Occipital lobe (tissue), 2 donors: ENCODE results near the gene HFE. TPM values are rescaled to one million over a fixed set of nuclear protein-coding genes. Genes with fewer than 3 reads are reported as not detected.
"Not testable (repeated sequence)": the region's sequence is repeated elsewhere in the genome, so short reads cannot be mapped to it uniquely, and the experiment has no call there.

ENCODE experiments used
- DNase-seq: peaks from one replicate; lab custom pipeline; 2025; lab: John Stamatoyannopoulos, UW
- total RNA-seq: library from RNA; depleted of rRNA; stranded (reverse); fragments of >200 nt; gene quantifications from one replicate; pipeline ENCODE4 v1.2.3, GENCODE V29; 2014

The HFE gene
- total RNA-seq, 1 donor from 2014 or later = 1.1 TPM

DNA sequence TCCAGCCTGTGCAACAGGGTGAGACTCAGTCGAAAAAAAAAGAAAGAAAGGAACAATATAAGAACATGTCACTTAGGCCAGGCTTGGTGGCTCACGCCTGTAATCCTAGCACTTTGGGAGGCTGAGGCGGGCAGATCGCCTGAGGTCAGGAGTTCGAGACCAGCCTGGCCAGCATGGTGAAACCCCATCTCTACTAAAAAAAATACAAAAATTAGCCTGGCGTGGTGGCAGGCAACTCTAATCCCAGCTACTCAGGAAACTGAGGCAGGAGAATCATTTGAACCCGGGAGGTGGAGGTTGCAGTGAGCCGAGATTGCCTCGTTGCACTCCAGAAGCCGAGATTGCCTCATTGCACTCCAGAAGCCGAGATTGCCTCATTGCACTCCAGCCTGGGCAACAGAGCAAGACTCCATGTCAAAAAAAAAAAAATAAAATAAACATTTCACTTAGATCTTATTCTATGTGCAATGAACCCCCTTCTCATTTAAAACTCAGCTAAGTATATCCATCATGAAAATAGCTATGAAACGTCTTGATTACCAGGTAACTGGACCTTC is 28.7 kb upstream of the HFE start:
- DNase-seq = not testable (repeated sequence)

DNA sequence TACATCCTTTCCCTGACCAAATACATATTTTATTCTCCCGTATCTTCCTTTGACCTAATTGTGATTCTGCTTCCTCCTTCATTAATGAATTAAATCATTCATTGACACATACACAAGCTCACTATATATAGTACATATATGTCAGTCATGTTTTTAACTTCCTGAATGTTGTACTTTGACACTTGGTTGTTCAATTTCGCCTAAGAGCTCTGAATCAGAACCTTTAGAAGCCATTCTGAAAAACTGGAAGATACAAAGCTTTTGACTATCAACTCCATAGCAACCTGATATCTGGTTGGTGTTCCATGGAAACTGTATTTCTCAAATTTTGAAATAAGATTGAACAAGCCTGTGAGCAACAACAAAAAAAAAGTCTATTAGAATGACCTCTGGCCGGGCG is 27.3 kb upstream of the HFE start:
- no peak for DNase-seq

- DNase-seq = no peak
Measured at GRCh38 chr6:26064619-26065257, 22.5 kb upstream of the HFE start.

- no peak for DNase-seq
Measured at GRCh38 chr6:26065952-26066380, 21.3 kb upstream of the HFE start.

- no peak for DNase-seq
Measured at GRCh38 chr6:26067367-26067766, 19.9 kb upstream of the HFE start.

- DNase-seq = no peak
Measured at GRCh38 chr6:26068036-26068435, 19.2 kb upstream of the HFE start.

GRCh38 chr6:26071135-26071534 is 16.1 kb upstream of the HFE start:
- DNase-seq = no peak

GRCh38 chr6:26075063-26075717 is 12.0 kb upstream of the HFE start:
- no peak for DNase-seq

- not testable (repeated sequence) for DNase-seq
Measured at GRCh38 chr6:26078066-26078465, 9.2 kb upstream of the HFE start.

DNA sequence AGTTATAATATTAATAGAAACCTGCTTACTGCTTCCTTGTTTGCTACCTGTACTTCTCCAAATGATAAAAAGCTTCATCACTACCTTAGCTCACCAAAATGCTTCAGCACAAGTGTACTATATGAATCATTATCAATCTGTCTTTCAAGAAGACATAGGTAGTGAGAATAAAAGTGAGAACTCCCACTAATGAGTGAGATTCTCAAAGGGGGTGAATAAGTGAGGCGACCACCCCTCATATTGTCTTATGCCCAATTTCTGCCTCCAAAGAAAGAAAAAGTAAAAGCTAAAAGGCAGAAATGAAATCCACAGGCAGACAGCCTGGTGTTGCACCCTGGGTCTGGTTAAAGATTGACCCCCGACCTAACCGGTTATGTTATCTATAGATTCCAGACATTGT is 6.1 kb upstream of the HFE start:
- DNase-seq = not testable (repeated sequence)

GRCh38 chr6:26086211-26086610 is 1.0 kb upstream of the HFE start:
- no peak for DNase-seq

DNA sequence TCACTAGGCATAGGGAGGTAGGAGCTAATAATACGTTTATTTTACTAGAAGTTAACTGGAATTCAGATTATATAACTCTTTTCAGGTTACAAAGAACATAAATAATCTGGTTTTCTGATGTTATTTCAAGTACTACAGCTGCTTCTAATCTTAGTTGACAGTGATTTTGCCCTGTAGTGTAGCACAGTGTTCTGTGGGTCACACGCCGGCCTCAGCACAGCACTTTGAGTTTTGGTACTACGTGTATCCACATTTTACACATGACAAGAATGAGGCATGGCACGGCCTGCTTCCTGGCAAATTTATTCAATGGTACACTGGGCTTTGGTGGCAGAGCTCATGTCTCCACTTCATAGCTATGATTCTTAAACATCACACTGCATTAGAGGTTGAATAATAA is 1.1 kb downstream of the HFE start:
- no peak for DNase-seq

GRCh38 chr6:26089272-26089671 is 2.0 kb downstream of the HFE start:
- DNase-seq = no peak

DNA sequence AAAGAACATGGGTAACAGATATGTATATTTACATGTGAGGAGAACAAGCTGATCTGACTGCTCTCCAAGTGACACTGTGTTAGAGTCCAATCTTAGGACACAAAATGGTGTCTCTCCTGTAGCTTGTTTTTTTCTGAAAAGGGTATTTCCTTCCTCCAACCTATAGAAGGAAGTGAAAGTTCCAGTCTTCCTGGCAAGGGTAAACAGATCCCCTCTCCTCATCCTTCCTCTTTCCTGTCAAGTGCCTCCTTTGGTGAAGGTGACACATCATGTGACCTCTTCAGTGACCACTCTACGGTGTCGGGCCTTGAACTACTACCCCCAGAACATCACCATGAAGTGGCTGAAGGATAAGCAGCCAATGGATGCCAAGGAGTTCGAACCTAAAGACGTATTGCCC is 5.2 kb downstream of the HFE start:
- DNase-seq = no peak

- no peak for DNase-seq
Measured at GRCh38 chr6:26094036-26094435, 6.8 kb downstream of the HFE start.

DNA sequence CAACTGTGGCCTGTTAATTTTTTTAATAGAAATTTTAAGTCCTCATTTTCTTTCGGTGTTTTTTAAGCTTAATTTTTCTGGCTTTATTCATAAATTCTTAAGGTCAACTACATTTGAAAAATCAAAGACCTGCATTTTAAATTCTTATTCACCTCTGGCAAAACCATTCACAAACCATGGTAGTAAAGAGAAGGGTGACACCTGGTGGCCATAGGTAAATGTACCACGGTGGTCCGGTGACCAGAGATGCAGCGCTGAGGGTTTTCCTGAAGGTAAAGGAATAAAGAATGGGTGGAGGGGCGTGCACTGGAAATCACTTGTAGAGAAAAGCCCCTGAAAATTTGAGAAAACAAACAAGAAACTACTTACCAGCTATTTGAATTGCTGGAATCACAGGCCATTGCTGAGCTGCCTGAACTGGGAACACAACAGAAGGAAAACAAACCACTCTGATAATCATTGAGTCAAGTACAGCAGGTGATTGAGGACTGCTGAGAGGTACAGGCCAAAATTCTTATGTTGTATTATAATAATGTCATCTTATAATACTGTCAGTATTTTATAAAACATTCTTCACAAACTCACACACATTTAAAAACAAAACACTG is 10.1 kb downstream of the HFE start:
- DNase-seq = no peak

DNA sequence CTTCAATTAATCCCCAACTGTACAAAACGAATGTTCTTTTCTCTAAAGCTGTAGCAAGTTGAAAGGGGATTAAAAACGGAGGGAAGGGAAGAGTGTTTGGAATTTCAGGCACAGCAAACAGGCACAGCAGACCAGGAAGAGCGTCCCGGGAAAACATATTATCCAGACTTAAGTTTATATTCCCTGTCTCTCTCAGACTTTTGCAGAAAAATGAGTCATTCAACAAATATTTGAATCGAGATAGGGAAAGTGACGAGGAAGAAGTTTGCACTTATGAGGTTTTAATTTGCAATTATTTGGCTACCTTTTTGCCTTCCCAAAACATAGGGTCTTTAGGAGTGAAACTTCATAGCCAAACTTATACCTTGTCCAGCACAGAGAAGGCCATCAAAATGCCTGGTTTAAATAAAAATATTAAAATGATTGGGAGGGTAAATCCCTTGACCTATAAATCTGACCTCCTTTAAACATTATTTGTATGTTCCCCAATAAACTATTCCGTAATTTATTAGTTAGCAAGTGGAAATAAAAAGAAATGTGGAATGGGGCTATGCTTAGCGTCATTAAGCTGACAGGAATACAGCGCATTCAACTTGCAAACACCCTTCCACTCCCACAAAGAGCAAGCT is 16.0 kb downstream of the HFE start:
- DNase-seq = no peak

DNA sequence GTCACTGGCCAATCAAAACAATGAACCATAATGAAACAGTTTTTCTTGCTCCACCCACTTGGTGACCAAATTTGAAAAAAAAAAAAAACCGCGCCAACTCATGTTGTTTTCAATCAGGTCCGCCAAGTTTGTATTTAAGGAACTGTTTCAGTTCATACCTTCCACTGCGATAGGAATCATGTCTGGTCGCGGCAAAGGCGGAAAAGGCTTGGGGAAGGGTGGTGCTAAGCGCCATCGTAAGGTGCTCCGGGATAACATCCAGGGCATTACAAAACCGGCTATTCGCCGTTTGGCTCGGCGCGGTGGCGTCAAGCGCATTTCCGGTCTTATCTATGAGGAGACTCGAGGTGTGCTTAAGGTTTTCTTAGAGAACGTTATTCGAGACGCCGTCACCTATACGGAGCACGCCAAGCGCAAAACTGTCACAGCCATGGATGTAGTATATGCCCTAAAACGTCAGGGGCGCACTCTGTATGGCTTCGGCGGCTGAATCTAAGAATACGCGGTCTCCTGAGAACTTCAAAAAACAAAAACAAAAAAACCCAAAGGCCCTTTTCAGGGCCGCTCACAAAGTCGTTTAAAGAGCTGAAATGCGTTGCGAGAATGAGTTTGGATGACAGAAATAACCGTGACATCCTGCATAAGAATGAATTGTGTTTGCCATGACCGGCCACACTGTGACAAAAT is 16.7 kb downstream of the HFE start:
- DNase-seq = peak; percentile 88

DNA sequence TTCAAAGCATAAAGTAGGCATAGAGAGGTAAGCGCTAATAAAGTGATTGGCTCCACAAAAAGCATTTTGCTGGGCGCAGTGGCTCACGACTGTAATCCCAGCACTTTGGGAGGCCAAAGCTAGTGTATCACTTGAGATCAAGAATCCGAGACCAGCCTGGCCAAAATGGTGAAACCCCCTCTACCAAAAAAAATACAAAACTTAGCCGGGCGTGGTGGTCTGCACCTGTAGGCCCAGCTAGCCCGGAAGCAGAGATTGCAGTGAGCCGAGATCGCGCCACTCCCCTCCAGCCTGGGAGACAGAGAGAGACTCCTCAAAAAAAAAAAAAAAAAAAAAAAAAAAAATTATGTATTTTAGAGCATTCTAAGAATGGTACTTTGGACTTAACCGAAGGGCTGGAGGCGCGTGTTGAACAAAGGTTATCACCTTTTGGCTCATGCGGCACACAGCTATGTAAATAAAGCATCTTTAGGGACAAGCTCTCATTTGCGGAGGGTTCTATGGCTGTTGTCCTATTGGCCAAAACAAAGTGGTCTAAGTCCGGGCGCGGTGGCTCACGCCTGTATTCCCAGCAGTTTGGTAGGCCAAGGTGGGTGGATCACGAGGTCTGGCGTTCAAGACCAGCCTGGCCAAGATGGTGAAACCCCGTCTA is 17.4 kb downstream of the HFE start:
- DNase-seq = no peak

- DNase-seq = no peak
Measured at GRCh38 chr6:26105109-26105730, 18.0 kb downstream of the HFE start.

DNA sequence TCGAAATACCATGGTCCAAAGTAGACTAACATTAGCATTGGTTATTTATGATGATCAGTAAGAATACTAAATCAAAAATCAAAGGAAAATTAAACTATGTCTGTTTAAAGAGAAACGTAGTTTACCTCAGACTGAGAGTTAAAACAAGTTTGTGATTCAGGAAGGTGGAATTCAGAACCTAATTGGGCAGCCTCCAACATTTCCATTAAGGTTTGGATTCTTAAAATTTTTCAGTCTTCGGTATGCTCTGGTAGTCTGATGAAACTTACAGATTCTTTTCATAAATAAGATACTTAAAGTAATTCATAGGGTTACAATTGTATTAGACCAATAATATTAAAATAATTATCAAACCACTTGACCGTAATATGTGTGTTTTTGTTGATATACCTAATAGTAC is 18.6 kb downstream of the HFE start:
- no peak for DNase-seq
